GM12873 (cell line): ENCODE data around the gene ABHD12B.

Experiments used
- TF ChIP-seq, protein P1 (sequence below): IDR thresholded peaks from 2 replicates; pipeline ENCODE4 v1.5.1; 2012; ENCODE audit warnings: low read depth, mild to moderate bottlenecking, moderate library complexity, low read length, control low read depth; ENCODE audit not compliant: insufficient read depth; ENCODE audit errors: missing control alignments

Gene ABHD12B

DNA sequence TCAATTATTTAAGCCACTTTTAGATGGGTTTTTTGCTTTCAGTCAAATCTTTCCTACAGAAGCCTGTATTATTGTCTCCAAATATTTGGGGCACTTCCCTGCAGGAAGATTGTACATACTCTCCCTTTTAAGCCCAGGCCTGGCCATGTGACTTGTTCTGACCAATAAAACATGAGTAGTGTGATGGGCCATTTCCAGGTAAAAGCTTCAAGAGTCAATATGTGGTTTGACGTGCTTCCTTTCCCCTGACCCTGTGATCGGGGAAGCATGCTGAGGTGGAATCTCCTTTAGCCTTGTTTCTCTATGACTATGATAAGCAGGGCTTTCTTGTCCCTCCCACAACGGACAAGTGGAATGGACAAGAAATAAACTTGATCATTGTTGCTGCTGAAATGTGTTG is 26.7 kb upstream of the ABHD12B start:
- TF ChIP-seq, protein P1, sequence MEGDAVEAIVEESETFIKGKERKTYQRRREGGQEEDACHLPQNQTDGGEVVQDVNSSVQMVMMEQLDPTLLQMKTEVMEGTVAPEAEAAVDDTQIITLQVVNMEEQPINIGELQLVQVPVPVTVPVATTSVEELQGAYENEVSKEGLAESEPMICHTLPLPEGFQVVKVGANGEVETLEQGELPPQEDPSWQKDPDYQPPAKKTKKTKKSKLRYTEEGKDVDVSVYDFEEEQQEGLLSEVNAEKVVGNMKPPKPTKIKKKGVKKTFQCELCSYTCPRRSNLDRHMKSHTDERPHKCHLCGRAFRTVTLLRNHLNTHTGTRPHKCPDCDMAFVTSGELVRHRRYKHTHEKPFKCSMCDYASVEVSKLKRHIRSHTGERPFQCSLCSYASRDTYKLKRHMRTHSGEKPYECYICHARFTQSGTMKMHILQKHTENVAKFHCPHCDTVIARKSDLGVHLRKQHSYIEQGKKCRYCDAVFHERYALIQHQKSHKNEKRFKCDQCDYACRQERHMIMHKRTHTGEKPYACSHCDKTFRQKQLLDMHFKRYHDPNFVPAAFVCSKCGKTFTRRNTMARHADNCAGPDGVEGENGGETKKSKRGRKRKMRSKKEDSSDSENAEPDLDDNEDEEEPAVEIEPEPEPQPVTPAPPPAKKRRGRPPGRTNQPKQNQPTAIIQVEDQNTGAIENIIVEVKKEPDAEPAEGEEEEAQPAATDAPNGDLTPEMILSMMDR: no peak

GRCh38 chr14:50846226-50846880 is 25.5 kb upstream of the ABHD12B start:
- TF ChIP-seq, protein P1: no peak

DNA sequence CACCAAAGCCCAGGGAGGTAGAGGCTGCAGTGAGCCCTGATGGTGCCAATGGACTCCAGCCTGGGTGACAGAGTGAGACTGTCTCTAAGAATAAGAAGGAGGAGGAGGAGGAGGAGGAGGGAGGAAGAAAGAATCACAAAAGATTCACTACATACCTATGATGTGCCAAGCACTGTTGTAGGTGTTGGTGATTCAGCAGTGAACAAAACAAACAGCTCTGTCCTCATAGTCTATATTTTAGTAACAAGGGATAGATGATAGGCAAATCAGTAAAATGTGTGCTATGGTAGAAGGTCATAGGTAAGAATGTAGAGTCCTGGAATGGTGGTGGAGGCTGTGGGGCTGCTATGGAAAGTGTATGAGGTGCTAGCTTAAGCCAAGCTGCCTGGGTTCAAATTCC is 18.0 kb upstream of the ABHD12B start:
- TF ChIP-seq, protein P1: no peak

- TF ChIP-seq, protein P1: no peak
These were observed 17.3 kb upstream of the ABHD12B start for GRCh38 chr14:50854521-50854920.

DNA sequence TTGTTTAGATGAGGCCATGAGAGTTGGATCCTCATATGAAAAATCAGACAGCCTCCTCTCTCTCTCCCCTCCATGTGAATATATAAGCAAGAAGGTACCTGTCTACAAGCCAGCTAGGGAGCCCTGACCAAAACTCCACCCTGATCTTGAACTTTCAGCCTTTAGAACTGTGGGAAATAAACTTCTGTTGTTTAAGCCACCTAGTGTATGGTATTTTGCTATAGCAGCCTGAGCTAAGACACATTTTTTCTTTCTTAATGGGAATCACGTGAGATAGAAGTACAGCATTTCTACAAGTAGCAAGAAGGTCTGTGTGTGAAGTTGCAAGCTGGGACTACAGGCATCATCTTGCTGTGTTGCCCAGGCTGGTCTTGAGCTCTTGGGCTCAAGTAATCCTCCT is 16.3 kb upstream of the ABHD12B start:
- TF ChIP-seq, protein P1: no peak

DNA sequence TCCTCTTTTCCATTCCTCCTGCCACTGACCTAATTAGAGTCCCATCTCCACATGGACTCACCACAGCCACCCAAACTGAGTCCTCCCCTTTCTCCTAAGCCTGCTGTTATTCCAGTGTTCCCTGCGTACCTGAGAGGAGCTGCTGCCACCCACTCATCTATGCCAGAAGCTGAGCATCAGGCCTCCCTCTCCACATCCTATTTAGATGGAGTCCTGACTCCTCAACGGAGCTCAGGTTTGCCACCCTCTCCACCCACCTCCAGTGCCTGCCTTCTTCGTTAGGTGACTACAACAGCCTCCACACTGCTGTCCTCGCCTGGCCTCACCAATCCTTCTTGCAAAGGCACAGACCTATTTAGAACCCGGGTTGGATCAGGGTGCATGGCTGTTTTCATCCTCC is 15.2 kb upstream of the ABHD12B start:
- TF ChIP-seq, protein P1: no peak

GRCh38 chr14:50859296-50859624 is 12.6 kb upstream of the ABHD12B start:
- TF ChIP-seq, protein P1: no peak

GRCh38 chr14:50860478-50861086 is 11.3 kb upstream of the ABHD12B start:
- TF ChIP-seq, protein P1: peak; percentile 70
